H1 (cell line): ENCODE results near the gene PROM2.

Source experiments
- CHD1 ChIP-seq: IDR thresholded peaks from 2 replicates; pipeline ENCODE4 v1.6.1; 2012; ENCODE audit warnings: low read depth, low read length, improper control_type of control experiment
- CHD2 ChIP-seq: IDR thresholded peaks from 2 replicates; pipeline ENCODE4 v1.6.1; 2012; ENCODE audit warnings: low read length, improper control_type of control experiment
- EP300 ChIP-seq, 2 experiments: IDR thresholded peaks; 1 replicate in 1 of 2; 2 replicates in 1 of 2; pipeline ENCODE4 v1.6.1; 2011 to 2012; ENCODE audit warnings: low read depth in 2 of 2, low read length in 2 of 2, mild to moderate bottlenecking in 2 of 2, borderline replicate concordance in 1 of 2, inconsistent platforms in 1 of 2, moderate library complexity in 1 of 2
- EZH2 ChIP-seq: fragments of 200-600 bp; sonication (generic); IDR thresholded peaks from 2 replicates; pipeline ENCODE4 v1.7.1; 2012; ENCODE audit warnings: low read depth, mild to moderate bottlenecking, moderate library complexity, low read length, inconsistent platforms; ENCODE audit not compliant: severe bottlenecking
- HDAC6 ChIP-seq: IDR thresholded peaks from one replicate; pipeline ENCODE4 v1.7.1; 2012; ENCODE audit warnings: low read depth, mild to moderate bottlenecking, inconsistent platforms, low read length, moderate library complexity
- JUN ChIP-seq: IDR thresholded peaks from 2 replicates; pipeline ENCODE4 v1.6.1; 2011; ENCODE audit warnings: low read depth, mild to moderate bottlenecking, improper control_type of control experiment, low read length
- PHF8 ChIP-seq: fragments of 200-600 bp; sonication (generic); conservative IDR thresholded peaks from 2 replicates; pipeline ENCODE4 v1.7.1; 2012; ENCODE audit warnings: low read depth, mild to moderate bottlenecking, inconsistent platforms, low read length, moderate library complexity
- POLR2A ChIP-seq, 2 experiments: IDR thresholded peaks; 1 replicate in 1 of 2; 2 replicates in 1 of 2; pipeline ENCODE4 v1.6.1; 2011; ENCODE audit warnings: low read depth in 2 of 2, low read length in 2 of 2, mild to moderate bottlenecking in 2 of 2; ENCODE audit errors: control extremely low read depth in 1 of 2
- SIX5 ChIP-seq: IDR thresholded peaks from 2 replicates; pipeline ENCODE4 v1.6.1; 2011; ENCODE audit warnings: mild to moderate bottlenecking, low read depth, low read length
- TAF1 ChIP-seq: IDR thresholded peaks from 2 replicates; pipeline ENCODE4 v1.6.1; 2011; ENCODE audit warnings: mild to moderate bottlenecking, low read depth, low read length
- TF ChIP-seq, protein P1 (sequence below), 3 experiments: IDR thresholded peaks; 1 replicate in 2 of 3; 2 replicates in 1 of 3; pipeline versions ENCODE4 v1.5.1 to v1.6.1; 2011; ENCODE audit warnings: low read length in 3 of 3, mild to moderate bottlenecking in 3 of 3, inconsistent platforms in 2 of 3, low read depth in 1 of 3, moderate library complexity in 1 of 3; ENCODE audit not compliant: insufficient read depth in 1 of 3; ENCODE audit errors: control extremely low read depth in 1 of 3

GRCh38 chr2:95287806-95288205 is 13.6 kb downstream of the PROM2 start:
- TF ChIP-seq PHF8: no peak
- TF ChIP-seq, protein P1, sequence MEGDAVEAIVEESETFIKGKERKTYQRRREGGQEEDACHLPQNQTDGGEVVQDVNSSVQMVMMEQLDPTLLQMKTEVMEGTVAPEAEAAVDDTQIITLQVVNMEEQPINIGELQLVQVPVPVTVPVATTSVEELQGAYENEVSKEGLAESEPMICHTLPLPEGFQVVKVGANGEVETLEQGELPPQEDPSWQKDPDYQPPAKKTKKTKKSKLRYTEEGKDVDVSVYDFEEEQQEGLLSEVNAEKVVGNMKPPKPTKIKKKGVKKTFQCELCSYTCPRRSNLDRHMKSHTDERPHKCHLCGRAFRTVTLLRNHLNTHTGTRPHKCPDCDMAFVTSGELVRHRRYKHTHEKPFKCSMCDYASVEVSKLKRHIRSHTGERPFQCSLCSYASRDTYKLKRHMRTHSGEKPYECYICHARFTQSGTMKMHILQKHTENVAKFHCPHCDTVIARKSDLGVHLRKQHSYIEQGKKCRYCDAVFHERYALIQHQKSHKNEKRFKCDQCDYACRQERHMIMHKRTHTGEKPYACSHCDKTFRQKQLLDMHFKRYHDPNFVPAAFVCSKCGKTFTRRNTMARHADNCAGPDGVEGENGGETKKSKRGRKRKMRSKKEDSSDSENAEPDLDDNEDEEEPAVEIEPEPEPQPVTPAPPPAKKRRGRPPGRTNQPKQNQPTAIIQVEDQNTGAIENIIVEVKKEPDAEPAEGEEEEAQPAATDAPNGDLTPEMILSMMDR (IDR thresholded peaks at IDR 0.05; ENCODE audit: control extremely low read depth in 1 of 3, insufficient read depth in 1 of 3, low read depth in 1 of 3, low read length in 3 of 3): no peak
- TF ChIP-seq EP300 (IDR thresholded peaks at IDR 0.05; ENCODE audit: borderline replicate concordance in 1 of 2, low read depth in 2 of 2, low read length in 2 of 2): no peak
- TF ChIP-seq CHD2: no peak
- TF ChIP-seq TAF1: no peak
- no peak for TF ChIP-seq EZH2
- no peak for TF ChIP-seq JUN
- TF ChIP-seq POLR2A (IDR thresholded peaks at IDR 0.05; ENCODE audit: control extremely low read depth in 1 of 2, low read depth in 2 of 2, low read length in 2 of 2): no peak
- TF ChIP-seq SIX5: no peak
- no peak for TF ChIP-seq CHD1
- TF ChIP-seq HDAC6: no peak
